GM18861 (cell line): ENCODE data around the gene EDEM2.
"Not testable (repeated sequence)": the region's sequence is repeated elsewhere in the genome, so short reads cannot be mapped to it uniquely, and the experiment has no call there.

Experiments
- ATAC-seq: cut with Tn5 transposase; IDR thresholded peaks from one replicate; pipeline ENCODE4 v1.9.1; 2021; ENCODE audit not compliant: unreplicated experiment

Gene EDEM2

GRCh38 chr20:35131934-35132333 is 15.2 kb downstream of the EDEM2 start:
- no peak for ATAC-seq

GRCh38 chr20:35129647-35130069 is 17.5 kb downstream of the EDEM2 start:
- no peak for ATAC-seq

GRCh38 chr20:35125753-35126152 is 21.4 kb downstream of the EDEM2 start:
- no peak for ATAC-seq

- no peak for ATAC-seq
These were observed 24.3 kb downstream of the EDEM2 start for GRCh38 chr20:35122756-35123405.

- no peak for ATAC-seq
These were observed 25.9 kb downstream of the EDEM2 start for GRCh38 chr20:35121186-35121585.

GRCh38 chr20:35120012-35120701 is 27.0 kb downstream of the EDEM2 start:
- no peak for ATAC-seq

- ATAC-seq: no peak
These were observed 29.5 kb downstream of the EDEM2 start for GRCh38 chr20:35117629-35118028.

- ATAC-seq: no peak
These were observed 29.9 kb downstream of the EDEM2 start for GRCh38 chr20:35117196-35117595.

- no peak for ATAC-seq
These were observed 30.9 kb downstream of the EDEM2 start for GRCh38 chr20:35116258-35116657.

GRCh38 chr20:35115606-35116005 is 31.5 kb downstream of the EDEM2 start:
- no peak for ATAC-seq

GRCh38 chr20:35112276-35112675 is 34.9 kb downstream of the EDEM2 start:
- ATAC-seq: not testable (repeated sequence)

GRCh38 chr20:35111141-35111888 is 35.8 kb downstream of the EDEM2 start:
- ATAC-seq: no peak

- no peak for ATAC-seq
These were observed 38.2 kb downstream of the EDEM2 start for GRCh38 chr20:35108921-35109320.

- ATAC-seq: no peak
These were observed 40.2 kb downstream of the EDEM2 start for GRCh38 chr20:35106827-35107380.

- ATAC-seq: no peak
These were observed 42.3 kb downstream of the EDEM2 start for GRCh38 chr20:35104685-35105295.

- no peak for ATAC-seq
These were observed 45.5 kb downstream of the EDEM2 start for GRCh38 chr20:35101620-35102019.

GRCh38 chr20:35093267-35093884 is 53.8 kb downstream of the EDEM2 start:
- no peak for ATAC-seq

- ATAC-seq: peak; percentile 93
These were observed 54.4 kb downstream of the EDEM2 start, which contains the start of gene TRPC4AP for GRCh38 chr20:35092524-35093266. TSS of gene TRPC4AP (minus strand) at chr20:35092807. CDS start at chr20:35092781, 26 bp downstream.

GRCh38 chr20:35091816-35092523 is 55.2 kb downstream of the EDEM2 start:
- no peak for ATAC-seq
